Measurements from ENCODE around the gene MTURN.

The MTURN gene

GRCh38 chr7:30136117-30136731, 1.4 kb downstream of the MTURN start:
- no peak for DNase-seq (ENCODE audit: low read depth in 2 of 2)

- DNase-seq (ENCODE audit: low read depth in 2 of 2): no peak
These were observed 2.1 kb downstream of the MTURN start for GRCh38 chr7:30136743-30137485.

GRCh38 chr7:30139836-30140384, 5.1 kb downstream of the MTURN start:
- no peak for DNase-seq (ENCODE audit: low read depth in 2 of 2)

GRCh38 chr7:30140456-30140855, 5.7 kb downstream of the MTURN start:
- no peak for DNase-seq (ENCODE audit: low read depth in 2 of 2)

- DNase-seq (ENCODE audit: low read depth in 2 of 2): no peak
These were observed 7.9 kb downstream of the MTURN start for GRCh38 chr7:30142710-30143109.

- DNase-seq (ENCODE audit: low read depth in 2 of 2): no peak
These were observed 9.0 kb downstream of the MTURN start for GRCh38 chr7:30143748-30144251.

- DNase-seq (ENCODE audit: low read depth in 2 of 2): no peak
These were observed 10.0 kb downstream of the MTURN start for GRCh38 chr7:30144657-30145306.

GRCh38 chr7:30145426-30145970, 10.7 kb downstream of the MTURN start:
- no peak for DNase-seq (ENCODE audit: low read depth in 2 of 2)

- DNase-seq (ENCODE audit: low read depth in 2 of 2): no peak
These were observed 11.4 kb downstream of the MTURN start for GRCh38 chr7:30146127-30146612.

GRCh38 chr7:30147223-30147622, 12.4 kb downstream of the MTURN start:
- DNase-seq (ENCODE audit: low read depth in 2 of 2): no peak

- DNase-seq (ENCODE audit: low read depth in 2 of 2): no peak
These were observed 13.0 kb downstream of the MTURN start for GRCh38 chr7:30147785-30148184.

GRCh38 chr7:30148426-30148825, 13.6 kb downstream of the MTURN start:
- DNase-seq (ENCODE audit: low read depth in 2 of 2): no peak

- DNase-seq (ENCODE audit: low read depth in 2 of 2): no peak
These were observed 14.2 kb downstream of the MTURN start for GRCh38 chr7:30148951-30149459.

- DNase-seq (ENCODE audit: low read depth in 2 of 2): no peak
These were observed 15.0 kb downstream of the MTURN start for GRCh38 chr7:30149640-30150272.

GRCh38 chr7:30150711-30151110, 15.9 kb downstream of the MTURN start:
- no peak for DNase-seq (ENCODE audit: low read depth in 2 of 2)

- no peak for DNase-seq (ENCODE audit: low read depth in 2 of 2)
These were observed 19.4 kb downstream of the MTURN start for GRCh38 chr7:30154111-30154587.

- DNase-seq (ENCODE audit: low read depth in 2 of 2): no peak
These were observed 20.7 kb downstream of the MTURN start for GRCh38 chr7:30155481-30155880.

GRCh38 chr7:30157204-30157603, 22.4 kb downstream of the MTURN start:
- no peak for DNase-seq (ENCODE audit: low read depth in 2 of 2)

GRCh38 chr7:30159163-30159562, 24.4 kb downstream of the MTURN start:
- no peak for DNase-seq (ENCODE audit: low read depth in 2 of 2)

- no peak for DNase-seq (ENCODE audit: low read depth in 2 of 2)
These were observed 24.9 kb downstream of the MTURN start for GRCh38 chr7:30159698-30160143.

GRCh38 chr7:30160329-30160728, 25.5 kb downstream of the MTURN start:
- DNase-seq (ENCODE audit: low read depth in 2 of 2): no peak
